Measurements from ENCODE around the gene VPS45.
A peak's percentile ranks its signal among the peaks of the same experiment; 100 is the strongest.

VPS45 gene

DNA sequence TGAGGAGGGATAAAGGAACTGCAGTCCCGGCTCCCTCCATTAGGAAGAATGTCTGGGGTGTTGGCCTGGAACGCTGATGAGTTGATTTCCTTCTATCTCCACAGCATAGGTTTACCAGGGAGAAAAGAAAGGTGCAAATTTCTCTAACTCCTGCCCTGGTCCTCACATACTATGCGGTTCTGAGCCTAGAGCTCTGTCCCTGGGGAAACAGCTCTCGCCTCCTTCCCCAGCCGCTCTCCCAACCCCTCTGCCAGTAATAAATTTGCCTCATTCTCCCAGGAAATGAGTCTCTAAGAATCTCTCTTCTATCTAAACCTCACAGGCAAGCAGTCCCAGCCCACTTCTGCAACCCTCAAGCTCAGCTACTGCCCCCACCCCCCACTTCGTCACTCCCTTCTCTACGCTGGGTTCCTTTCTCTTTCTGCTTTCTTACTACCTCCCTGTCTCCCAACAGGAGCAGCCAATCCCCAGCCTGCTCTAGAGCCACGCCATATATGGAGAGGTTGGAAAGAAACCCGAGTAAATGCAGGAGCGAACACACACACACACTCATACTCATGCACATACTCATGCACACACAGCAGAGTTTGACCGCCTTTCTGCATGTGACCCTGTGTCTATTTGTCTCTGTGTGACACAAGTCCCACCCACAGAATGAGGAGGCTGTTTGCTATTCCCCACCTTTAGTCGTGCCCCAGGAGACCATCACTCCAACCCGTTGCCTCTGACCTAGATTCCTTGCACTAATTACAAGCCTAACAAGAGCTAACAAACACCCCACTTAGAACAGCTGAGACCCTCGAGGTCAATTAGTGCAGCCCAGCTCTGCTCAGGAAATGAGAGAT is 95.5 kb downstream of the VPS45 start:
- Histone ChIP-seq H3K4me1 (ENCODE audit: control insufficient read depth, insufficient read depth, low read length) (no peaks in the 10 kb centered on the region), H3K4me3 (ENCODE audit: low read depth, low read length) (no peak overlapping the region), H3K36me3 (ENCODE audit: control insufficient read depth in 2 of 2, insufficient read depth in 1 of 2, low read length in 2 of 2) (peaks cover 0 to 22% of the 10 kb centered on the region in 2 experiments; a peak in 1 of 3 replicates), H3K27ac (ENCODE audit: extremely low read depth, low read depth, low read length) (peak overlapping the region; percentile 28), H3K9me3 (ENCODE audit: control insufficient read depth, insufficient read depth, low read depth, low read length) (no peaks in the 10 kb centered on the region)
- ChIA-PET POLR2A (interaction anchor here (1.0 kb wide), 1 partner anchor 14 kb away, joined by 3 read pairs; the partner anchor contains the start of gene PLEKHO1), CTCF (interaction anchor here (0.5 to 2.4 kb wide), 6 partner anchors 8 to 90 kb away, joined by 3 to 12 read pairs (median 4); no protein-coding TSS in a partner anchor)
- TF ChIP-seq ZNF48 (tag by site-specific recombination; IDR thresholded peaks at IDR 0.05) (no peak), ZNF362 (tag by site-specific recombination; IDR thresholded peaks at IDR 0.05) (no peak), ZFP3 (tag by site-specific recombination; IDR thresholded peaks at IDR 0.05; ENCODE audit: low read depth) (0 out of 2 replicates have a peak, but pooled peaks have one; percentile 21), FEZF1 (tag by site-specific recombination; IDR thresholded peaks at IDR 0.05) (no peak), ZNF433 (tag by site-specific recombination; IDR thresholded peaks at IDR 0.05; ENCODE audit: low read depth) (no peak), ZNF416 (tag by site-specific recombination; IDR thresholded peaks at IDR 0.05) (no peak), ZSCAN16 (tag by site-specific recombination; IDR thresholded peaks at IDR 0.05) (no peak), ZNF239 (tag by site-specific recombination; IDR thresholded peaks at IDR 0.05) (no peak), ZNF202 (tag by site-specific recombination; IDR thresholded peaks at IDR 0.05; ENCODE audit: borderline replicate concordance) (no peak), MYNN (tag by site-specific recombination; IDR thresholded peaks at IDR 0.05; ENCODE audit: borderline replicate concordance) (no peak), BCL6B (tag by site-specific recombination; IDR thresholded peaks at IDR 0.05) (no peak), ZNF621 (tag by site-specific recombination; IDR thresholded peaks at IDR 0.05) (no peak), ZBTB7A (tag by site-specific recombination; IDR thresholded peaks at IDR 0.05; ENCODE audit: low read depth) (no peak), ZBTB21 (tag by site-specific recombination; IDR thresholded peaks at IDR 0.05) (peak; percentile 32; the same call in 1 of the 2 replicates), SALL2 (tag by site-specific recombination; IDR thresholded peaks at IDR 0.05; ENCODE audit: borderline replicate concordance) (no peak), ZNF473 (tag by site-specific recombination; IDR thresholded peaks at IDR 0.05) (no peak), ZNF514 (tag by site-specific recombination; IDR thresholded peaks at IDR 0.05) (no peak), GLI4 (tag by site-specific recombination; IDR thresholded peaks at IDR 0.05) (no peak), ZNF341 (tag by site-specific recombination; IDR thresholded peaks at IDR 0.05; ENCODE audit: low read depth) (peak; percentile 62), ZNF112 (tag by site-specific recombination; IDR thresholded peaks at IDR 0.05) (no peak), ZNF658 (tag by site-specific recombination; IDR thresholded peaks at IDR 0.05) (no peak), ZBTB20 (tag by site-specific recombination; IDR thresholded peaks at IDR 0.05) (no peak), ZNF146 (tag by site-specific recombination; IDR thresholded peaks at IDR 0.05) (no peak), ZNF585B (tag by site-specific recombination; IDR thresholded peaks at IDR 0.05) (no peak), ZNF654 (tag by site-specific recombination; IDR thresholded peaks at IDR 0.05; ENCODE audit: low read depth) (no peak), ZNF138 (tag by site-specific recombination; IDR thresholded peaks at IDR 0.05; ENCODE audit: borderline replicate concordance) (no peak), YY2 (tag by site-specific recombination; IDR thresholded peaks at IDR 0.05) (no peak), PRDM6 (tag by site-specific recombination; IDR thresholded peaks at IDR 0.05) (no peak)
- TF ChIP-seq, protein P1, sequence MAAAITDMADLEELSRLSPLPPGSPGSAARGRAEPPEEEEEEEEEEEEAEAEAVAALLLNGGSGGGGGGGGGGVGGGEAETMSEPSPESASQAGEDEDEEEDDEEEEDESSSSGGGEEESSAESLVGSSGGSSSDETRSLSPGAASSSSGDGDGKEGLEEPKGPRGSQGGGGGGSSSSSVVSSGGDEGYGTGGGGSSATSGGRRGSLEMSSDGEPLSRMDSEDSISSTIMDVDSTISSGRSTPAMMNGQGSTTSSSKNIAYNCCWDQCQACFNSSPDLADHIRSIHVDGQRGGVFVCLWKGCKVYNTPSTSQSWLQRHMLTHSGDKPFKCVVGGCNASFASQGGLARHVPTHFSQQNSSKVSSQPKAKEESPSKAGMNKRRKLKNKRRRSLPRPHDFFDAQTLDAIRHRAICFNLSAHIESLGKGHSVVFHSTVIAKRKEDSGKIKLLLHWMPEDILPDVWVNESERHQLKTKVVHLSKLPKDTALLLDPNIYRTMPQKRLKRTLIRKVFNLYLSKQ (tag by site-specific recombination; IDR thresholded peaks at IDR 0.05; ENCODE audit: borderline replicate concordance) = no peak
- TF ChIP-seq, protein P2, sequence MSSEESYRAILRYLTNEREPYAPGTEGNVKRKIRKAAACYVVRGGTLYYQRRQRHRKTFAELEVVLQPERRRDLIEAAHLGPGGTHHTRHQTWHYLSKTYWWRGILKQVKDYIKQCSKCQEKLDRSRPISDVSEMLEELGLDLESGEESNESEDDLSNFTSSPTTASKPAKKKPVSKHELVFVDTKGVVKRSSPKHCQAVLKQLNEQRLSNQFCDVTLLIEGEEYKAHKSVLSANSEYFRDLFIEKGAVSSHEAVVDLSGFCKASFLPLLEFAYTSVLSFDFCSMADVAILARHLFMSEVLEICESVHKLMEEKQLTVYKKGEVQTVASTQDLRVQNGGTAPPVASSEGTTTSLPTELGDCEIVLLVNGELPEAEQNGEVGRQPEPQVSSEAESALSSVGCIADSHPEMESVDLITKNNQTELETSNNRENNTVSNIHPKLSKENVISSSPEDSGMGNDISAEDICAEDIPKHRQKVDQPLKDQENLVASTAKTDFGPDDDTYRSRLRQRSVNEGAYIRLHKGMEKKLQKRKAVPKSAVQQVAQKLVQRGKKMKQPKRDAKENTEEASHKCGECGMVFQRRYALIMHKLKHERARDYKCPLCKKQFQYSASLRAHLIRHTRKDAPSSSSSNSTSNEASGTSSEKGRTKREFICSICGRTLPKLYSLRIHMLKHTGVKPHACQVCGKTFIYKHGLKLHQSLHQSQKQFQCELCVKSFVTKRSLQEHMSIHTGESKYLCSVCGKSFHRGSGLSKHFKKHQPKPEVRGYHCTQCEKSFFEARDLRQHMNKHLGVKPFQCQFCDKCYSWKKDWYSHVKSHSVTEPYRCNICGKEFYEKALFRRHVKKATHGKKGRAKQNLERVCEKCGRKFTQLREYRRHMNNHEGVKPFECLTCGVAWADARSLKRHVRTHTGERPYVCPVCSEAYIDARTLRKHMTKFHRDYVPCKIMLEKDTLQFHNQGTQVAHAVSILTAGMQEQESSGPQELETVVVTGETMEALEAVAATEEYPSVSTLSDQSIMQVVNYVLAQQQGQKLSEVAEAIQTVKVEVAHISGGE (tag by site-specific recombination; conservative IDR thresholded peaks at IDR 0.05; ENCODE audit: low read depth) = no peak
